Hepatocyte (in vitro differentiated cells): ENCODE results near the gene SPRR2G.

Experiments used
- EZH2 ChIP-seq: fragments of 200-600 bp; sonication (generic); IDR thresholded peaks from 2 replicates; pipeline ENCODE4 v1.6.1; 2016; ENCODE audit warnings: antibody characterized with exemption, mild to moderate bottlenecking, borderline replicate concordance
- EZH2phosphoT487 ChIP-seq: fragments of 200-600 bp; sonication (generic); IDR thresholded peaks from one replicate; pipeline ENCODE4 v1.6.1; 2018; ENCODE audit warnings: antibody characterized with exemption, mild to moderate bottlenecking, low read depth, moderate library complexity; ENCODE audit not compliant: unreplicated experiment, severe bottlenecking
- TF ChIP-seq, protein P1 (sequence below): fragments of 200-600 bp; sonication (generic); IDR thresholded peaks from 2 replicates; pipeline ENCODE4 v1.5.1; 2016; ENCODE audit warnings: antibody characterized with exemption, mild to moderate bottlenecking; ENCODE audit not compliant: poor library complexity

DNA sequence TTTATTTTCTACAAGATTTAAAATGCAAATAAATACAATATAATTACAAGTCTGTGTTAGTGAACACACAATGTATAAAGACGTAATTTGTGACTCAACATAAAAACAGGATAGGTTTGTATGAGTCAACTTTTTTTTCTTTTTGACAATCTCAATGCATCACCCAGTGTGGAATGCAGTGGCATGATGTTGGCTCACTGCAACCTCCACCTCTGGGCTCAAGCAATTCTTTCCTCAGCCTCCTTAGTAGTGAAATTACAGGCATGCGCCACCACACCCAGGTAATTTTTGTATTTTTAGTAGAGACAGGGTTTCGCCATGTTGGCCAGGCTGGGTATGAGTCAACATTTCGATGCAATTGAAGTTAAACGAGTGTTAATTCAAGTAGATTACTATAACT lies 50.4 kb downstream of the SPRR2G start:
- TF ChIP-seq, protein P1, sequence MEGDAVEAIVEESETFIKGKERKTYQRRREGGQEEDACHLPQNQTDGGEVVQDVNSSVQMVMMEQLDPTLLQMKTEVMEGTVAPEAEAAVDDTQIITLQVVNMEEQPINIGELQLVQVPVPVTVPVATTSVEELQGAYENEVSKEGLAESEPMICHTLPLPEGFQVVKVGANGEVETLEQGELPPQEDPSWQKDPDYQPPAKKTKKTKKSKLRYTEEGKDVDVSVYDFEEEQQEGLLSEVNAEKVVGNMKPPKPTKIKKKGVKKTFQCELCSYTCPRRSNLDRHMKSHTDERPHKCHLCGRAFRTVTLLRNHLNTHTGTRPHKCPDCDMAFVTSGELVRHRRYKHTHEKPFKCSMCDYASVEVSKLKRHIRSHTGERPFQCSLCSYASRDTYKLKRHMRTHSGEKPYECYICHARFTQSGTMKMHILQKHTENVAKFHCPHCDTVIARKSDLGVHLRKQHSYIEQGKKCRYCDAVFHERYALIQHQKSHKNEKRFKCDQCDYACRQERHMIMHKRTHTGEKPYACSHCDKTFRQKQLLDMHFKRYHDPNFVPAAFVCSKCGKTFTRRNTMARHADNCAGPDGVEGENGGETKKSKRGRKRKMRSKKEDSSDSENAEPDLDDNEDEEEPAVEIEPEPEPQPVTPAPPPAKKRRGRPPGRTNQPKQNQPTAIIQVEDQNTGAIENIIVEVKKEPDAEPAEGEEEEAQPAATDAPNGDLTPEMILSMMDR = no peak
- TF ChIP-seq EZH2phosphoT487 = no peak
- no peak for TF ChIP-seq EZH2
